Liver (tissue), 3 donors: ENCODE data around the gene PPP3CB.

ENCODE experiments used
- FOXA1 ChIP-seq: IDR thresholded peaks from 2 replicates; pipeline ENCODE4 v1.6.1; 2016; ENCODE audit warnings: antibody characterized with exemption
- HNF4A ChIP-seq, 2 donors: conservative IDR thresholded peaks; 2 replicates each; pipeline ENCODE4 v1.6.1; 2016; ENCODE audit warnings: antibody characterized with exemption in 2 of 2, mild to moderate bottlenecking in 2 of 2
- JUND ChIP-seq, 2 donors: IDR thresholded peaks; 2 replicates each; pipeline ENCODE4 v1.6.1; 2016; ENCODE audit warnings: antibody characterized with exemption in 2 of 2
- NR2F2 ChIP-seq: IDR thresholded peaks from 2 replicates; pipeline ENCODE4 v1.6.1; 2016; ENCODE audit warnings: antibody characterized with exemption
- REST ChIP-seq: IDR thresholded peaks from 2 replicates; pipeline ENCODE4 v1.6.1; 2016; ENCODE audit warnings: antibody characterized with exemption, mild to moderate bottlenecking
- TAF1 ChIP-seq: conservative IDR thresholded peaks from 2 replicates; pipeline ENCODE4 v1.6.1; 2016; ENCODE audit warnings: antibody characterized with exemption, mild to moderate bottlenecking
- TF ChIP-seq, protein P1 (sequence below): fragments of 150-350 bp; IDR thresholded peaks from 2 replicates; pipeline ENCODE4 v1.5.1; 2017; ENCODE audit warnings: improper control_type of control experiment, low read depth, low read length; ENCODE audit not compliant: missing input control
- TF ChIP-seq, protein P2 (sequence below): IDR thresholded peaks from 2 replicates; pipeline ENCODE4 v1.6.1; 2016; ENCODE audit warnings: antibody characterized with exemption
- TF ChIP-seq, protein P3 (sequence below): IDR thresholded peaks from 2 replicates; pipeline ENCODE4 v1.6.1; 2016; ENCODE audit warnings: antibody characterized with exemption
- TF ChIP-seq, protein P4 (sequence below): IDR thresholded peaks from 2 replicates; pipeline ENCODE4 v1.6.1; 2016; ENCODE audit warnings: antibody characterized with exemption
- donor health status: healthy.
- donor health status: healthy.

DNA sequence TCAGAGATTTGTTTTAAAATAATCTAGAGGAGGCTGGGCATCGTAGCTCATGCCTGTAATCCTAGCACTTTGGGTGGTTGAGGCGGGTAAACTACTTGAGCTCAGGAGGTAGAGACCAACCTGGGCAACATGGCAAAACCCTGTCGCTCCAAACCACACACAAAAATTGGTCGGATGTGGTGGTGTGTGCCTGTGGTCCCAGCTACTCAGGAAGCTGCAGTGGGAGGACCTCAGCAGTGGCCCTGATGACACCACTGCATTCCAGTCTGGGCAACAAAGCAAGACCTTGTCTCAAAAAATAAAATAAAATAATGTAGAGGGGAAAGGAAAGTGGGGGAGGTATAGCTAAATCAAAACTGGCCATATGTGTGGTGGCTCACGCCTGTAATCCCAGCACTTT, 13.9 kb upstream of the PPP3CB start:
- TF ChIP-seq, protein P1, sequence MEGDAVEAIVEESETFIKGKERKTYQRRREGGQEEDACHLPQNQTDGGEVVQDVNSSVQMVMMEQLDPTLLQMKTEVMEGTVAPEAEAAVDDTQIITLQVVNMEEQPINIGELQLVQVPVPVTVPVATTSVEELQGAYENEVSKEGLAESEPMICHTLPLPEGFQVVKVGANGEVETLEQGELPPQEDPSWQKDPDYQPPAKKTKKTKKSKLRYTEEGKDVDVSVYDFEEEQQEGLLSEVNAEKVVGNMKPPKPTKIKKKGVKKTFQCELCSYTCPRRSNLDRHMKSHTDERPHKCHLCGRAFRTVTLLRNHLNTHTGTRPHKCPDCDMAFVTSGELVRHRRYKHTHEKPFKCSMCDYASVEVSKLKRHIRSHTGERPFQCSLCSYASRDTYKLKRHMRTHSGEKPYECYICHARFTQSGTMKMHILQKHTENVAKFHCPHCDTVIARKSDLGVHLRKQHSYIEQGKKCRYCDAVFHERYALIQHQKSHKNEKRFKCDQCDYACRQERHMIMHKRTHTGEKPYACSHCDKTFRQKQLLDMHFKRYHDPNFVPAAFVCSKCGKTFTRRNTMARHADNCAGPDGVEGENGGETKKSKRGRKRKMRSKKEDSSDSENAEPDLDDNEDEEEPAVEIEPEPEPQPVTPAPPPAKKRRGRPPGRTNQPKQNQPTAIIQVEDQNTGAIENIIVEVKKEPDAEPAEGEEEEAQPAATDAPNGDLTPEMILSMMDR, result no peak
- no peak for TF ChIP-seq REST
- no peak for TF ChIP-seq TAF1
- no peak for TF ChIP-seq HNF4A (conservative IDR thresholded peaks at IDR 0.05)
- no peak for TF ChIP-seq FOXA1
- TF ChIP-seq, protein P2, sequence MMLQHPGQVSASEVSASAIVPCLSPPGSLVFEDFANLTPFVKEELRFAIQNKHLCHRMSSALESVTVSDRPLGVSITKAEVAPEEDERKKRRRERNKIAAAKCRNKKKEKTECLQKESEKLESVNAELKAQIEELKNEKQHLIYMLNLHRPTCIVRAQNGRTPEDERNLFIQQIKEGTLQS, result no peak
- no peak for TF ChIP-seq NR2F2
- TF ChIP-seq, protein P3, sequence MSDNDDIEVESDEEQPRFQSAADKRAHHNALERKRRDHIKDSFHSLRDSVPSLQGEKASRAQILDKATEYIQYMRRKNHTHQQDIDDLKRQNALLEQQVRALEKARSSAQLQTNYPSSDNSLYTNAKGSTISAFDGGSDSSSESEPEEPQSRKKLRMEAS, result no peak
- TF ChIP-seq, protein P4, sequence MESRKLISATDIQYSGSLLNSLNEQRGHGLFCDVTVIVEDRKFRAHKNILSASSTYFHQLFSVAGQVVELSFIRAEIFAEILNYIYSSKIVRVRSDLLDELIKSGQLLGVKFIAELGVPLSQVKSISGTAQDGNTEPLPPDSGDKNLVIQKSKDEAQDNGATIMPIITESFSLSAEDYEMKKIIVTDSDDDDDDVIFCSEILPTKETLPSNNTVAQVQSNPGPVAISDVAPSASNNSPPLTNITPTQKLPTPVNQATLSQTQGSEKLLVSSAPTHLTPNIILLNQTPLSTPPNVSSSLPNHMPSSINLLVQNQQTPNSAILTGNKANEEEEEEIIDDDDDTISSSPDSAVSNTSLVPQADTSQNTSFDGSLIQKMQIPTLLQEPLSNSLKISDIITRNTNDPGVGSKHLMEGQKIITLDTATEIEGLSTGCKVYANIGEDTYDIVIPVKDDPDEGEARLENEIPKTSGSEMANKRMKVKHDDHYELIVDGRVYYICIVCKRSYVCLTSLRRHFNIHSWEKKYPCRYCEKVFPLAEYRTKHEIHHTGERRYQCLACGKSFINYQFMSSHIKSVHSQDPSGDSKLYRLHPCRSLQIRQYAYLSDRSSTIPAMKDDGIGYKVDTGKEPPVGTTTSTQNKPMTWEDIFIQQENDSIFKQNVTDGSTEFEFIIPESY, result no peak
- no peak for TF ChIP-seq JUND (IDR thresholded peaks at IDR 0.05)
